B cell (primary cell): Measurements from ENCODE around the gene RCN2. TPM values are rescaled to one million over a fixed set of nuclear protein-coding genes. Genes with fewer than 3 reads are reported as not detected.

Experiments used
- ATAC-seq: fragments of 200-7000 bp; cut with Tn5 transposase; one replicate; pipeline ENCODE4 v1.10.0; 2021; ENCODE audit warnings: low read depth, mild to moderate bottlenecking, moderate number of reproducible peaks, moderate library complexity
- CTCF ChIA-PET: fragments of 350-600 bp; sonication (Branson Sonifier 250); formaldehyde crosslinking; loops from one replicate; lab custom pipeline; 2021; ENCODE audit warnings: antibody characterized with exemption, inconsistent platforms; lab: Charles Lee
- POLR2A ChIA-PET: fragments of 350-600 bp; sonication (Branson Sonifier 250); formaldehyde crosslinking; loops from one replicate; lab custom pipeline; 2021; ENCODE audit warnings: antibody characterized with exemption; lab: Charles Lee
- DNase-seq: peaks from one replicate; pipeline ENCODE4 v3.0.0; 2013
- H2AFZ ChIP-seq: 2 replicates; pipeline ENCODE4 v1.6.1; 2012; ENCODE audit warnings: mild to moderate bottlenecking, low read depth, low read length; ENCODE audit not compliant: insufficient read depth, poor library complexity, severe bottlenecking
- H3K27ac ChIP-seq, 2 donors: 1 replicate in 1 of 2; 2 replicates in 1 of 2; pipeline ENCODE4 v1.5.1; 2012 to 2013; ENCODE audit warnings: low read length in 2 of 2, mild to moderate bottlenecking in 2 of 2, moderate library complexity in 1 of 2
- H3K27me3 ChIP-seq, 4 experiments: fragments of 200-600 bp in 1 of 4; sonication (generic) in 1 of 4; replicated peaks in 1 of 4; 1 replicate in 2 of 4; 2 replicates in 2 of 4; pipeline versions ENCODE4 v1.6.1 to v1.7.0; 2013 to 2016; ENCODE audit warnings: low read length in 3 of 4, mild to moderate bottlenecking in 2 of 4, mixed read lengths in 1 of 4, moderate library complexity in 1 of 4; ENCODE audit not compliant: insufficient read depth in 4 of 4, control insufficient read depth in 3 of 4; ENCODE audit errors: control extremely low read depth in 1 of 4
- H3K36me3 ChIP-seq, 2 experiments: replicated peaks in 1 of 2; 1 replicate in 1 of 2; 2 replicates in 1 of 2; pipeline versions ENCODE4 v1.6.1 to v1.7.1; 2013; ENCODE audit warnings: low read length in 1 of 2; ENCODE audit not compliant: insufficient read depth in 2 of 2, control insufficient read depth in 1 of 2; ENCODE audit errors: control extremely low read depth in 1 of 2, extremely low read depth in 1 of 2
- H3K4me1 ChIP-seq, 2 donors: fragments of 200-600 bp in 1 of 2; sonication (generic) in 1 of 2; 1 replicate in 1 of 2; 2 replicates in 1 of 2; pipeline versions ENCODE4 v1.5.1 to v1.6.1; 2013 to 2017; ENCODE audit warnings: low read length in 2 of 2; ENCODE audit not compliant: control insufficient read depth in 2 of 2, insufficient read depth in 2 of 2
- H3K4me2 ChIP-seq: replicated peaks from 2 replicates; pipeline ENCODE3; 2012; ENCODE audit warnings: mild to moderate bottlenecking, low read depth, low read length; ENCODE audit not compliant: poor library complexity, severe bottlenecking
- H3K4me3 ChIP-seq, 5 experiments: fragments of 200-600 bp in 1 of 5; sonication (generic) in 1 of 5; 1 replicate in 3 of 5; 2 replicates in 2 of 5; pipeline versions ENCODE4 v1.5.1 to v1.7.0; 2011 to 2016; ENCODE audit warnings: low read length in 4 of 5, mild to moderate bottlenecking in 4 of 5, low read depth in 2 of 5, control low read depth in 1 of 5, moderate library complexity in 1 of 5; ENCODE audit not compliant: insufficient read depth in 1 of 5; ENCODE audit errors: control extremely low read depth in 1 of 5, extremely low read depth in 1 of 5
- H3K79me2 ChIP-seq: fragments of 200-600 bp; sonication (generic); one replicate; pipeline ENCODE4 v1.6.0; 2016; ENCODE audit warnings: low read length; ENCODE audit not compliant: control insufficient read depth, insufficient read depth
- H3K9ac ChIP-seq: fragments of 200-600 bp; sonication (generic); 2 replicates; pipeline ENCODE4 v1.6.1; 2017; ENCODE audit warnings: mild to moderate bottlenecking, low read length, moderate library complexity
- H3K9me3 ChIP-seq, 3 donors: one replicate each; pipeline versions ENCODE4 v1.6.1 to v1.7.1; 2013; ENCODE audit warnings: low read length in 2 of 3; ENCODE audit not compliant: control insufficient read depth in 2 of 3, insufficient read depth in 1 of 3; ENCODE audit errors: control extremely low read depth in 1 of 3
- H4K20me1 ChIP-seq: 2 replicates; pipeline ENCODE4 v1.6.0; 2012; ENCODE audit warnings: mild to moderate bottlenecking, low read length; ENCODE audit not compliant: insufficient read depth, control insufficient read depth, poor library complexity, severe bottlenecking
- H3K27ac Mint-ChIP-seq: one replicate; pipeline ENCODE4 v1.8.0; 2021; ENCODE audit warnings: mixed read lengths
- H3K27me3 Mint-ChIP-seq: one replicate; pipeline ENCODE4 v1.8.0; 2021; ENCODE audit warnings: mixed read lengths
- H3K4me1 Mint-ChIP-seq: one replicate; pipeline ENCODE4 v1.8.0; 2021; ENCODE audit warnings: mixed read lengths
- H3K4me3 Mint-ChIP-seq: one replicate; pipeline ENCODE4 v1.8.0; 2021; ENCODE audit warnings: mixed read lengths
- H3K9me3 Mint-ChIP-seq: one replicate; pipeline ENCODE4 v1.8.0; 2022; ENCODE audit warnings: mixed read lengths; ENCODE audit not compliant: insufficient read depth
- EZH2 ChIP-seq: IDR thresholded peaks from 2 replicates; pipeline ENCODE4 v1.6.1; 2012; ENCODE audit warnings: borderline replicate concordance, low read depth, mild to moderate bottlenecking, moderate library complexity, low read length; ENCODE audit not compliant: insufficient read depth, poor library complexity, severe bottlenecking
- WGBS: methylation state at CpG from one replicate; pipeline ENCODE4 v1.1.5; 2013; ENCODE audit warnings: missing lambda C conversion rate; ENCODE audit not compliant: insufficient coverage; 5-methylcytosine and 5-hydroxymethylcytosine counted together
- intact Hi-C: fragments of 100-400 bp; cut with micrococcal nuclease; formaldehyde crosslinking; loops from one replicate; pipeline ENCODE4 v1.10.0; 2022
- polyA plus RNA-seq: library from polyadenylated mRNA; depleted of rRNA; stranded (reverse); fragments of >200 nt; gene quantifications from 2 replicates; pipeline ENCODE4 v1.2.3, GENCODE V29; 2012
- total RNA-seq, 2 donors: library from RNA; stranded (reverse); fragments of 120-200 nt in 1 of 2; gene quantifications; 1 replicate in 1 of 2; 2 replicates in 1 of 2; pipeline versions ENCODE4 v1.2.3 to v1.2.4, GENCODE V29; 2013 to 2022
- TF ChIP-seq, protein P1 (sequence below): fragments of 200-600 bp; IDR thresholded peaks from one replicate; pipeline ENCODE4 v1.8.0; 2022; ENCODE audit warnings: antibody characterized with exemption, mild to moderate bottlenecking

RCN2 gene
- total and polyA plus RNA-seq, 2 donors (not counting 1 experiment from before 2014, with no cell fraction given): 16.7 to 27.8 TPM

DNA sequence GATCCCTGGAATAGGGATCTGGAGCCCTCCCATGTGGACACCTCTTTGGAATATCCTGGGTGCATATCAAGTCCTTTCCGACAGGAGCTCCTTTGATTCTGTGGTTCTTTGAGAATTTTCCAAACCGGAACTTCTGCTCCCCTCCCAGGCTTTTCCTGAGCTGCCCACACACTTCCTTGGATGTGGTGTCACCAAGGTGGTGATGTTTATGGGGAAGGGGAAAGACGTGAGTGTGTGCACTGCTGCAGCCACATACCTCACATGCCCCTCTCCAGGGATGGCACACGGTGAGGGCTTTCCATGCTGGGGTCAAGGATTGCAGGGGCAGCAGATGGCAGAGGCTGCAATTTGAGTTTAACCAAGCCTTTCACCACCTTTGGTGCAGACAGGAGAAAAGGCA is 35.5 kb downstream of the RCN2 start:
- WGBS: 100% methylated on average over 1 of the region's 4 CpGs
- Histone ChIP-seq H3K4me2 (no peak overlapping the region), H3K27ac (no peak overlapping the region), H4K20me1 (no peaks in the 10 kb centered on the region), H3K9me3 (no peaks in the 10 kb centered on the region), H3K36me3 (no peaks in the 10 kb centered on the region), H2AFZ (no peak overlapping the region), H3K27me3 (peaks cover 0 to 6% (median 0%) of the 10 kb centered on the region in 4 experiments), H3K9ac (no peak overlapping the region), H3K79me2 (no peaks in the 10 kb centered on the region), H3K4me3 (no peak overlapping the region), H3K4me1 (peaks cover 5 to 8% of the 10 kb centered on the region in 2 donors)
- Mint-ChIP-seq H3K9me3 (no peaks in the 10 kb centered on the region), H3K27ac (no peak overlapping the region), H3K27me3 (peaks cover 14% of the 10 kb centered on the region), H3K4me3 (no peak overlapping the region), H3K4me1 (peaks cover 9% of the 10 kb centered on the region)
- TF ChIP-seq, protein P1, sequence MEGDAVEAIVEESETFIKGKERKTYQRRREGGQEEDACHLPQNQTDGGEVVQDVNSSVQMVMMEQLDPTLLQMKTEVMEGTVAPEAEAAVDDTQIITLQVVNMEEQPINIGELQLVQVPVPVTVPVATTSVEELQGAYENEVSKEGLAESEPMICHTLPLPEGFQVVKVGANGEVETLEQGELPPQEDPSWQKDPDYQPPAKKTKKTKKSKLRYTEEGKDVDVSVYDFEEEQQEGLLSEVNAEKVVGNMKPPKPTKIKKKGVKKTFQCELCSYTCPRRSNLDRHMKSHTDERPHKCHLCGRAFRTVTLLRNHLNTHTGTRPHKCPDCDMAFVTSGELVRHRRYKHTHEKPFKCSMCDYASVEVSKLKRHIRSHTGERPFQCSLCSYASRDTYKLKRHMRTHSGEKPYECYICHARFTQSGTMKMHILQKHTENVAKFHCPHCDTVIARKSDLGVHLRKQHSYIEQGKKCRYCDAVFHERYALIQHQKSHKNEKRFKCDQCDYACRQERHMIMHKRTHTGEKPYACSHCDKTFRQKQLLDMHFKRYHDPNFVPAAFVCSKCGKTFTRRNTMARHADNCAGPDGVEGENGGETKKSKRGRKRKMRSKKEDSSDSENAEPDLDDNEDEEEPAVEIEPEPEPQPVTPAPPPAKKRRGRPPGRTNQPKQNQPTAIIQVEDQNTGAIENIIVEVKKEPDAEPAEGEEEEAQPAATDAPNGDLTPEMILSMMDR: no peak
- no peak for TF ChIP-seq EZH2
- no peak for DNase-seq
- POLR2A ChIA-PET: no interaction called here
- intact Hi-C loops: no loop called here
- no peak for ATAC-seq
- CTCF ChIA-PET: interaction anchor here (0.6 kb wide), 1 partner anchor 12 kb away, joined by 4 read pairs; no protein-coding TSS in a partner anchor

DNA sequence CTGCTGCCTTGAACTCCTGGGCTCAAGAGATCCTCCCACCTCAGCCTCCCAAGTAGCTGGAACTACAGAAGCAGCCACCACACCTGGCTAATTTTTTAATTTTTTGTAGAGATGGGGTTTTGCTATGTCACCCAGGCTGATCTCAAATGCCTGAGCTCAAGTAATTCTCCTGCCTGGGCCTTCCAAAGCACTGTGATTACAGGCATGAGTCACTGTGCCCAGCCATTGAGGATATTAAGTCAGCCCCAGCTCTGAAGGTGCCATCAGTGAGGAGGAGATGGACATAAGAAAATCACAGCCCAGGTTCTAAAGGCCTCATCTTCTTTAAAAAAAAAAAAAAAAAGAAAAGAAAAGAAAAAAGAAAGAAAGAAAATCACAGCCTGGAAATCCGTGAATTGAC is 36.8 kb downstream of the RCN2 start:
- Histone ChIP-seq H3K36me3 (no peaks in the 10 kb centered on the region), H3K4me1 (no peaks in the 10 kb centered on the region), H3K79me2 (no peaks in the 10 kb centered on the region), H3K4me2 (no peak overlapping the region), H3K27me3 (peaks cover 0 to 5% (median 0%) of the 10 kb centered on the region in 4 experiments), H4K20me1 (no peaks in the 10 kb centered on the region), H2AFZ (no peak overlapping the region), H3K9me3 (no peaks in the 10 kb centered on the region), H3K4me3 (no peak overlapping the region), H3K9ac (no peak overlapping the region), H3K27ac (no peak overlapping the region)
- Mint-ChIP-seq H3K27me3 (peaks cover 14% of the 10 kb centered on the region), H3K4me1 (peaks cover 2% of the 10 kb centered on the region), H3K9me3 (no peaks in the 10 kb centered on the region), H3K4me3 (no peak overlapping the region), H3K27ac (no peak overlapping the region)
- 100% methylated on average over 1 of the region's 1 CpG for WGBS
- TF ChIP-seq, protein P1: no peak
- no peak for TF ChIP-seq EZH2
- ChIA-PET CTCF (interaction anchor here (0.7 kb wide), 1 partner anchor 318 kb away, joined by 3 read pairs; no protein-coding TSS in a partner anchor), POLR2A (no interaction called here)
- intact Hi-C loops: no loop called here
- DNase-seq (no peak), ATAC-seq (no peak)
